GM18502 (cell line): ENCODE measurements around the gene LGI2.

ENCODE experiments used
- ATAC-seq: cut with Tn5 transposase; IDR thresholded peaks from one replicate; pipeline ENCODE4 v1.9.1; 2021; ENCODE audit warnings: mild to moderate bottlenecking; ENCODE audit not compliant: unreplicated experiment, poor library complexity

The LGI2 gene

DNA sequence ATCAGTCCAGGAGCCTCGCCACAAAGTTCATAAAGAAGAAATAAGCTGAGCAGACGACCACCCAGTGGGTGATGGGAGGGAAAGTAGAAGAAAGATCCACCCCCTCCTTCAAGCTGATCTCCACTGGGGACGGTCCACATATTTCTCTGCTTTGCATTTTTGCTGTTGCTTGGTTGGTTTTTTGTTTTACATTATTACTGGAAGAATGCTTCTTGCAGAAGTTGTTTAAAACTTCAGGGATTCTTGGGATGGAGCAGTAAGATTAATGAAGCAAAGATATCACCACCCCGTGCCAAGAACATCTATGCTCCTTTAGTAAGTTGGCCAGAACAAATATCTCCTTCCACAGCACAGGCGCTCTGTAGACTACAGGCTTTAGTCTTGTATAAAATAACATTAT, 30.1 kb downstream of the LGI2 start:
- no peak for ATAC-seq

DNA sequence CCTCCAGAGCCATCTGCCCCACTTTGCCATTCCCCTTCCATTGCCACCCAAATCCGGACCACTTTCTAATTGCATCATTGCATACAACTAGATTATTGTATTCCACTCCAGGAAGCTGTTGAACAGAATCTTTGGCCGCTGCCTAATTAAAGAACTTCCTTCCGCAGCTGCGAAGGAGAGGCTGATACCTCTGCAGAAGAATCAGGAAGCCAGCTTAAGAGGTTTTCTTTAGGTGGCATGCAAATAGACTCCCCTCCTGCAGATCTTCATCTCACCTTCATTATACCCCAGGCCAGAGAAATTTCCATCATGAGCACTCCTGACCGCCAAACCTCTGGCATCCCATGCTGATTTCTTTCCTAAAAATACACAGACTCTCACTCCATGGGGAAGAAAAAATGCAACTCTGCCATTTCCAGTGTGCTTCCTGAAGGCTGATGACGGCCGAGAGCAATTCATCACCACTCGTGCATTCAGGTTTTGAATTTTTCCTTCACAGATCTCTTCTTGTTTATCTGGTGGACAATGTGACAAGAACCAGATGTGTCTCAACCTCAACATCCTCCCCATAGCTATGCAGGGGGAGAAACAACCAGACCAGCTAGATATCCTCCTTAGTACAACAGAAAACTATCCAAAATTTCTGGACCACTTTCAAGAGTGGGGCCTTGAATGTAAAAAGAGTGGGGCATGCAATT, 31.2 kb downstream of the LGI2 start:
- no peak for ATAC-seq

DNA sequence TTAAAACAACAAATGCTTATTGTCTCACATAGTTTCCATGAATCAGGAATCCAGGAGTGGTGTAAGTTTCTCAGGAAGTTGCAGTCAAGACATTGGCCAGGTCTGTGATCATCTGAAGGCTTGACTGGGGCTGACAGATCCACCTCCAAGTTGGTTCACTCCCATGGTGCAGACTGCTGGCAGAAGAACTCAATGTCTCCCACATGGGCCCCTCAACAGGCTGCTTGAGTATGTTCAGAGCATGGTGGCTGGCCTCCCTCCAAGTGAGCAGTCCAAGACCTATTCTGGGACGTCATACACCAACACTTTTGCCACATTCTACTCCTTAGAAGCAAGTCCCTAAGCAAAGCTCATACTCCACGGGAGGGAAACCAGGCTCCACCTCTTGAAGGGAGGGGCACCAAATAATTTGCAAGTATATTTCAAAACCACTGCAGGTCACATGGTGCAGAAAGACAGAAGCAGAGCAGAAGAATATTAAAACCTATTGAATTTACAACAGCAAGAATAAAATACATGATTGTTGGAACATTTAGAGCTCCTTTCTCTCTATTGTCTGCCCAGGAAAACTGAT, 35.3 kb downstream of the LGI2 start:
- ATAC-seq, result no peak

DNA sequence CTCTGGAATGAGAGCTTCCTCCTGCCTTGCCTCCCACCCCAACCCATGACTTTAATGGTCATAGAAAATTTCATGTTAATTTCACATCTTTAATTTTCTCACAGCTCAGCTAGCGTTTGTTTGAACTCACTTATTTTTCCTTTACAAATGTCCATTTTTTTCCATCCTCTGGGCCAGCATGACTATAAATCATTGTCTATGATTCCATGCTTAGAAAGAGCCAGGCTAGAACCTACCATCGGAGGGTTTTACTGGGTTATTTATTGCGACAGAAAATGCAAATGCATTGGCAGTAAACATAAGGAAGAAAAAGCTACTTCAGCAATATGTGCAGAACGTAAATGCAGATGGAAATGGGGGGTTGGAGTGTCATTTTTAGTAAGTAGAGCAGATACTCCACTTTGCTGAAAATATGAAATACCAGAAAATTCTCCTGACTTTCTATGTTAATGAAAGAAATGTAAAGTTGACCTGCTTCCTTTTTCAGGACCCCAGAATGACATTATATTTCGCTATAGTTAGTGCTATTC, 37.1 kb downstream of the LGI2 start:
- ATAC-seq, result no peak

DNA sequence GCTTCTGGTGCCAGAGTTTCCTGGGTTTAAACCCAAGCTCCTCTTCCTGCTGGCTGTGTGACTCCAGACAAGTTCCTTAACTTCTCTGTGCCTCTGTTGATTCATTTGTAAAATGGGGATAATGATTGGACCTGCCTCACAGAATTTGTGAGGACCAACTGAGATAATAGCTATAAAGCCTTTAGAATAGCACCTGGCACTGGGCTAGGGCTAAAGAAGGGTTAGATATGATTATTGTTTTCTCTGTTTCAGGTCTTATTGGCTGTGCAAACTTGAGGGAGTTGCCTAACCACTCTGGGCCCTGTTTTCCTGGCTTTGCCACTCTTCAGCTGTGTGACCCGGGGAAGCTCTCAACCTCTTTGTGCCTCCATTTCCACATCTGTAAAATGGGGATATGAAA, 37.8 kb downstream of the LGI2 start:
- ATAC-seq, result no peak

DNA sequence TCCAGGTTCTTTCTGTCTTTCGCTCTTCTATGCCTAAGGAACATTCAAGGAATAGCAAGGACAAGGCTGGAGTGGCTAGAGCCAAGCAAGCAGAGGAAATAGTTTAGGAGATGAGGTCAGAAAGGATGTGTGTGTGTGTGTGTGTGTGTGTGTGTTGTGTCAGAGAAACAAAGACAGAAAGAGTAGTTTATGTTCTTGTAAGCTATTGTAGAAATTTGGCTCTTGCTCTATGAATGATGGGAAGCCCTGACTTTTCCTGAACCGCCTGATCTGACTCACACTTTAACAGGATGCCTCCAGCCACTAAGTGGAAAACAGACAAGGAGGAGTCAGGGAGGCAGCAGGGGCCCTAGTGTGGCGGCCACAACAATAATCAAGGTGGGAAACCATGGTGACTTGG, 39.7 kb downstream of the LGI2 start:
- ATAC-seq, result no peak

DNA sequence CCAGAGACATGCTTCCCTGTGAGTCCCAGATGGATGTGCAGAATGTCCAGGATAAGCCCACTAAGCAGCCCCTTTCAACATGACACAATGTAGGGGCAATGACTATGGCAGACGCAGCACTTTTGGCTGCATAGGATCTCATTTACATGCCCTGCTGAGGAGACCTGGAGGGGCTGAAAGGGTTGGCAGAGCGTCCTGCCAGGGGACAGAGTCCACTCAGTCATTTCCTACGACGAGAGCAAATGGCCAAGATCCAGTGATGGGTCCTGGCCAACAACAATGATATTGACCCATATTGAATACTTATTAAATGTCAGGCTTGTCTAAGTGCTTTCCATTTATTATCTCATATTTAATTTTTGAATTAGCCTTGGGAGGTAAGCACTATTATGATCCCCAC, 41.4 kb downstream of the LGI2 start:
- no peak for ATAC-seq

DNA sequence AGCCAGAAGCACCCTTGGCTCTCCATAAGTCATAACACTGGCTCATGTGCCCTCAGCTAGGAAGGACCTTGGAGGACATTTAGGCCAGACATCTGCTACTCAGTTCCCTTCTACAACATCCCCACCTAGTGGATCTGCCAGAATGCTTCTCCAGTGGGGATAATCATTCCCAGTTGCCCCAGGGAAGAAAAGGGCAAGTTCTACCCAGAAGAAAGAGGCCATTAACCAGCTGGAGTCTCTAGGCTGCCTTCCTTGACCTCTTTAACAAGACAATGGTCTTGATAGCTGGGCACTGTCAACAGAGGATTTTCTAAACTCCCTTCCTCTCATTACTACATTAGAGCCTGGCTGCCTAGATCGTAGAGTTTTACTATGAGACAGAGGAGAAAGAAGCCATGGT, 42.0 kb downstream of the LGI2 start:
- no peak for ATAC-seq

DNA sequence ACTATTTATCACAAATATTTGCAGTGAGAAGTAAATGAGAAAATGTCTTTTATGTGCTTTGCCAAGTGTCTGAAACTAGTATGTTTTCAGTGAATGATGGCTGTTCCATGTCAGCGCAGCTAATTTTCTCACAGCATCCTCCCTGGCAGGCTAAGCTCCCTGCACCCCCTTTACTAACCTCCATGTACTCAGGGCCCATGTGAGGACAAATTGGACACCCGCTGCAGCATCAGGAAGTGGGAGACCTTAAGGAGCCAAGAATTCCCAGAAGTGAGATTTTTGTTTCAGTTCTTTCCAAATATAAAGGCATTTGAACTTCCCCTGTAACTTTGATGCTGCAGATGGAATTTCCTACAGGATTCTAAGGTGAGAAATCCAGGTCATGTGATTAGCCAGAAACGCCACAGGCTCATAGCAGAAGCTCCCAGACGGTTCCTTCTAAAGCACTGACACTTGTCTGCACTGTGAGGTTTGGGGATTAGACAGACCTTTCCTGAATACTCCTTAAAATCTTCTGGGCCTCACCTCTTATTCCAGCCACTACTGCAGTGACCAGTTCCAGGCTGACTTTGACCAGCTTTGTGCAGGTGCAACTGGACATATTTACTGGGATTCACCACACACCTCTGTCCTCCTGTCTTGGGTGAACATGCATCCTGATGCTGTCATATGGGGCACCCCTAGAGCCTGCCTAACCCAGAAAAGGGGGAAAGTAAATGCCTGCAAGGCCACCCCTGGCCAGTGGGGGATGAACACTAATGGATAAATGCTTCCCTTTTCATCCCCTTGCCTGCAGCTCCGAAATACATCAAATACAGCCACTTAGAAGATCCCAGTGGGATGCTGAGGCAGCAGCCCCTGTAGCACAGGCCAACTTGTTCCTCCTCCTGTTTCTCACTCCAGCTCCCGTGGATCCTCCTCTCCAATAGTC, 45.9 kb downstream of the LGI2 start:
- ATAC-seq, result no peak

DNA sequence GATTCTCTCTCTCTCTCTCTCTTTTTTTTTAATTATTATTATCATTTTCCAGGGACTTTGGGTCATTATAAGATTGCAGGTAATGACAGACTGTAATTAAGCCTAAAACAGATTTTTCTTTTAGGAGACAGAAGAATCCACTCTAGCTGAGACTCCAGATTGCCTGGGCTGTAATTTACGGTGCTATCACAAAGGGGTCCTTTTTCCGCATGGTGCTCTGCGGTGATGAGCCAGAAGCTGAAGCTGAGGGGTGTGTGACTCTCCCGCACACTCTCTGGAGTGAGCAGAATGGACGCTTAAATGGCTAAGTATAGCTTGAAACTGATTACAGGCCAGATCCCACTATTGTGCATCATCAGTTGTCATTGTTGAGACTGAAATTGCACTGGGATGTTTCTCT, 50.0 kb downstream of the LGI2 start:
- no peak for ATAC-seq

DNA sequence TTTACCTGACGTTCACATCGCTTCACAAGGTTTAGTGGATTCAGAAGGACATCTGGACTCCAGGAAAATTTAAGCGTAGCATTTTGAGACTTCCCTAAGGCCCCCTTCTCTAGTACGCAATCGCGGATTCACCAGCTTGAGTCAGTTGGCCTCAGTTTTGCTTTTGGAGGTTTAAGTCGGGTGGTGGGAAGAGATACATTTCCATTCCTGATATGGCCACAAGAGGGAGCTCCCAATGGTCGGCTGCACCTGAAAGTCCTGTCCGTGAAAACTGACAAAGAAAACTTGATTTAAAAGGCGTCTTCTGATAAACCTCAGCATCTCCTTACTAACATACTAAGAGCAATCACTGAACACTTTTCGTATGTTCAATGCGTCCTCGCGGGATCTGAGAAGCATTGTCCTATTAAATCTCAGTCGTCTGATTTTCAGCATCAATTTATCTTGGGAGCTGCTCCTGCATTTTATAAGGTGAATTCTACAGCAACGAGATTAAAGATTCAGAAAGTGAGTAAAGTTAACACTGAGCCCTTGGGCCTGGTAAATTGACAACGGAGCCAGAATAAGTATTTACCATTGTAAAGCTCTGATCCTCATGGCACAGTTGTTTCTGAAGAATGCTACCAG, 50.6 kb downstream of the LGI2 start:
- peak; percentile 71 for ATAC-seq

DNA sequence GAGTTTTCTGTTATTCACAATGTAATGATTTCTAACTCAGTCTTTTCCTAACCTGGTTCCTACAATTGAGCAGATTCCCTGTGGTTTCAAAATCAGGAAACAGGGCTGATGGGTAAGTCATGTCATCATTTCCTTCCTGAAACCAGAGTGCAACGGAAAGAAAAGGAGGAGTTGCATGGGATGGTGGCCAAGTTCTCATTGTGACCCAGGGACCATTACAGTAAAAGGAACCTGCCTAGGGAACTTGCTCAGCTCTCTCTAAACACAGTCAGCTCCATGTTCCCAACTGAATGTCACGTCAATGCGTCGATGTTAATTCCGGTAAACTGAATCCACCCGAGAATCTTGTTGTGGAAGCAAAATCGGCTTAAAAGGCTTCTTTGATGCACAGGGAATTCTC, 51.2 kb downstream of the LGI2 start:
- no peak for ATAC-seq

DNA sequence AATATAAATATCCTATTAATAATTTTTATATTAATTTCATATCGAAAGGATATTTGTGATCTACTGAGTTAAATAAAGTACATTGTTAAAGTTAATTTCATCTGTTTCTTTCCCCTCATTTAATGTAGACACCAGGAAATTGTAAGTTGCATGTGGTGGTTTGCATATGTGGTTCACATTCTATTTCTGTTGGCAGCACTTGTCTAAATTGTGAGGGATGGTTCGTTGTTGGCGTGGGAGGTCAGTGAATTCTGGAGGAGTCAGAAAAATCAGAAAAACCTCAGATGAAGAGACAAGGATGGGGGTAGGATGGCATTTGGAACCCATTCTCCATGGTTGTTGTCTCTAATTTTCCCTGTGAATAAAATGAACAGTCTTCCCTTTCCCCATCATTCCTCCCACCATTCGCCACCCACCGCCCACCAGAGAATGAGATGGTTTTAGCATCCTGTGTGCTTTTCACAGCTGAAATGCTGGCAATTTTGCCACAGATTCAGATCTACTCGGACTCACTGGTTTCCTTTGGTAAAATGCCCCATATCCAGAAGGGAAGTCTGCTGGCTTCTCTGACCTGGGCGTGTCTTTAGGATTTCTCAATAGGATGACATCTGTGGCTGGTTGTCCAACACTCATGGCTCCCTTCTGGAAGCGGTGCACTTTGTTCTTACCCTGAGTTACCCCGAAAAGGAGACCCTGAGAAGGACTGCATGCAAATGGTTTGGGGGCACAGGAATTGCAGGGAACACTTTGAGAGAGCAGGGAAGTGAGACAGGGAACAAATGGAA, 52.3 kb downstream of the LGI2 start:
- no peak for ATAC-seq

DNA sequence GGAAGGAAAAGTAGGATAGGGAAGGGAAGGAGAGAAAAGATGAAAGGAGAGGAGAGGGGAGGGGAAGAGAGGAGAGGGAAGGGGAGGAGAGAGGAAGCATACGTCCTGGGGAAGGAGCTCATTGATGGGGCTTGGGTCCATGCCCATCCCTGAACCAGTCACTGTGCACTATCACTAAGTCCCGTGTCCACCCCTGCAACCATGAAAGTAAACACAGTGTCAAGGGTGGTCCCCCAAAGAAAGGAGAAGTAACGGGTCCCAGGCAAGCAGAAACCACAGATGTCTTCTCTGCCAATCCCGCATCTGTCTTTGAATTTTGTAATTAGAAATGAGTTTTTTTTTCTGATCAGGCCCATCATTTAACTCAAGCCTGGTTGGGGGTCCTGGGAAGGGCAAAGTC, 55.2 kb downstream of the LGI2 start:
- no peak for ATAC-seq

DNA sequence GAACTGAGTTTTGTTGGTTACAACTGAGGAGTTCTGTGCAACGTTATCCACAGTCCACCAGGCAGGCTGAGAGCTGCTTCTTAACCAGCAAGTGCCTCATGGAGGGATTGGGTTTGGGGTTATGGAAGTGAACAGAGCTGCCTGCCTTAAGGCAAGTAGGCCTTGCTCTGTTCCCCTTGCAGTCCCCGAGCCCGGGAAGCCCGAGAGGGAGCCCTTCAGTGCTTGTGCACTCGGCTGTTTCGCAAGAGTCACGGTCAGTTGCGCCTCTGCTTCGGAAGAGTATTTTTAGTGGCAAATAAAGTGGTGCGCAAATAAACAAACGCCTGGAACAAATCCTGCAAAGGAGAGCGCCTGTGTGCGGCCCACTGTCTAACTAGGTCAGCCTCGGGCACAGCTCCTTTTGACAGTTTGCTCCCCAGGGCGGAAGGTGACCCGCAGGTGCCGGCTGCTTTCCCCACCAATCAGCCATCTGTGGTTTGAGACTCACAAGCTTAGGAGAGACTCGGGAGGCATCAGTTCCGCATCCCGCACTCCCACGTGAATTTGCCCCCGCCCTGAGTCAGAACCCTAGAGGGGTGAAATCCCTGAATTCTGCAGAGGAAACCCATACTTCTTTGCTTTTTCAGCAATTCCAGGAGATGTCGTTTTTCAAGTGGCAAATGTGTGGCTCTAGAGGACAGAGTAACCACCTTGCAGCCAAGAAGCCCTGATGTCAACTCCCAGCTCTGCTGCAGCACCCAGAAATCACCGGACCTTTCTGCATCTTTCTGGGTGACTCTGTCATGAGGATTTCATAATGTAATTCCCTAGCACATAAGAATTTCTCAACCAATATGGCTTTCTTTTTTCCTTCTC, 56.8 kb downstream of the LGI2 start:
- no peak for ATAC-seq

DNA sequence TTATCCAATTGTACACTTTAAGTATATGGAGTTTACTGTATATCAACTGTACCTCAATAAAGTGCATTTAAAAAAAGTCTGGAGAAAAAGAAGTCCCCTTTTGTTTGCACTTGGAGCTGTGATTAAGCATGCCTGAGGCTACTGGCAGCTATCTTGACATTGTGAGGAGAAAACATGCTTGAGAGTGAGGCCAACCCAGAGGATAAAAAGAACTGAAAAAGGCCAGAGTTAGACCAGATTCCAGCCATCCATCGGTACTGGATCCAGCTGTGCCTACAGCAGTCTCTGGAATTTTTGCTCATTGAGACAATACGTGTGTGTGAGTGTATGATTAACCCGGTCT, 57.4 kb downstream of the LGI2 start:
- no peak for ATAC-seq

DNA sequence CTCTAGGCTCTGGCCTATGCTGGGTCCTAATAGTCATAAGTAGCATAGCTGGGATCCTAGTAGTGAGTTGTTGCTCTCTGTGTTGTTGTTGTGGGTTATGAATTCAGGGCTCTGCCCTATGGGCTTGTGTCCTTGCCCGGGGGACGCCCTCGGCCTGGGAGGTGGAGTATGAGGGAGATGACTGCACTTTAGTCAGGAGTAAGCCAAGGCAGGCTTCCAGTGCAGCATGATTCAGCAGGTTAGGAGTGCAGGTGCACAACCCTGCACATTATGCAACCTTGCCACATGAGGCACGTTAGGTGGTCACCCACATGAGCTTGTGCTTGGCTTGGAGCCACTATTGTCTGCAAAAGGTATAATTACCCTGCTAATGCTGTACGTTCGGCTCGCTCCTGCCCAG, 59.6 kb downstream of the LGI2 start:
- no peak for ATAC-seq

DNA sequence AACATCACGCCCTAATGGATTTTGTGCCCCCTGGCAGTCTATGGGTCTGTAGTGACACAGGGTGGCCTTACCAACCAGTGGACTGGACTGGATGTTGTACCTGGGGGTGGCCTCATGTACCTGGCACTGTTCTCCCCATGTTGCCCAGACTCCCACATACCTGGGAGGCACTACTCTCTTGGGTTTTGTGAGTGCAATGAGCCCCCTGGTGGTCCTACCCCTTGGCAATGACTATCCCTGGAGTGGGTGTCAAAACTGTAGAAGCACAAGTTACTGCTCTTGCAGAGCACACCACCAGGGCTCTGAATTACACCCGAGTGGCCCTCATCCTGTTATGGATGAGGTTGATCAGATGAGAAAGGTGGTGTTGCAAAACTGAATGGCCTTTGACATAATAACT, 60.1 kb downstream of the LGI2 start:
- no peak for ATAC-seq

DNA sequence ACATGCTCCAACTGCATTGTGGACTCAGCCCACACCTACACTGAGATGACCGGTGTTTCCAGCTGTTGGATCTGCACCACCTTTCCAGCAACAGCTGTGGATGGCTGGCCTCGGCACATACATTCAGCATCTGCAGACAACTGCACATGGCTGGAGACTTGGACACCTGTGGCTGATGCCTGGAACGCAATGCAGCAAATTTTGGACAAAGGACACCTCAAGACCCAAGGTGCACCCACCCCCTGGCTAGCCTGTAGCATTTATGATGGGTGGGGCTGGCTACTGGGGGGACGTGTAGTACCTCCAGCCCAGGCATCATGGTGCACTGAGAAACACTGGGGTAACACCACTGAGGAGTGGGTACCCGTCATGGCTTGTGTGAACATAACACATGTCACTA, 60.6 kb downstream of the LGI2 start:
- ATAC-seq, result no peak
